Fibroblast of lung (primary cell): ENCODE data around the gene DEFB118.

ENCODE experiments used
- EZH2 ChIP-seq: IDR thresholded peaks from 2 replicates; pipeline ENCODE4 v1.5.1; 2012; ENCODE audit warnings: low read length, control low read depth, mild to moderate bottlenecking; ENCODE audit errors: missing control alignments
- TF ChIP-seq, protein P1 (sequence below), 2 donors: IDR thresholded peaks in 1 of 2; conservative IDR thresholded peaks in 1 of 2; 1 replicate in 1 of 2; 2 replicates in 1 of 2; pipeline ENCODE4 v1.5.1; 2011 to 2012; ENCODE audit warnings: low read length in 2 of 2, control low read depth in 1 of 2, inconsistent platforms in 1 of 2, low read depth in 1 of 2, mild to moderate bottlenecking in 1 of 2

DNA sequence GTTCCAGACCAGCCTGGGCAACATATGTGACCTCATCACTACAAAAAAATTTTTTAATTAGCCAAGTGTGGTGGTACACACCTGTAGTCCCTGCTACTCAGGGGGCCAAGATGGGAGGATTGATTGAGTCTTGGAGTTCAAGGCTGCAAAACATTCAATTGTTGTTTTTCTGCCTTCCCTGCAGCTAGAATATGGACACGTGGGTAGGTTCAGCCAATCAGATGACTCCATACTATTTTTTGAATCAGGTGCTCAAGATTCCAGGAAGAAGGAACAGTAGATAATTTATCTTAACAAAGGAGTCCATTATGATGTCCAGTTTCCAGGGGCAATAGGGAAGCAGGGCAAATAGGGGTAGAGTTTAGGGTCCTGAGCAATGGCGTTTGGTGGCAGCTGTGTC is 24.4 kb downstream of the DEFB118 start:
- TF ChIP-seq, protein P1, sequence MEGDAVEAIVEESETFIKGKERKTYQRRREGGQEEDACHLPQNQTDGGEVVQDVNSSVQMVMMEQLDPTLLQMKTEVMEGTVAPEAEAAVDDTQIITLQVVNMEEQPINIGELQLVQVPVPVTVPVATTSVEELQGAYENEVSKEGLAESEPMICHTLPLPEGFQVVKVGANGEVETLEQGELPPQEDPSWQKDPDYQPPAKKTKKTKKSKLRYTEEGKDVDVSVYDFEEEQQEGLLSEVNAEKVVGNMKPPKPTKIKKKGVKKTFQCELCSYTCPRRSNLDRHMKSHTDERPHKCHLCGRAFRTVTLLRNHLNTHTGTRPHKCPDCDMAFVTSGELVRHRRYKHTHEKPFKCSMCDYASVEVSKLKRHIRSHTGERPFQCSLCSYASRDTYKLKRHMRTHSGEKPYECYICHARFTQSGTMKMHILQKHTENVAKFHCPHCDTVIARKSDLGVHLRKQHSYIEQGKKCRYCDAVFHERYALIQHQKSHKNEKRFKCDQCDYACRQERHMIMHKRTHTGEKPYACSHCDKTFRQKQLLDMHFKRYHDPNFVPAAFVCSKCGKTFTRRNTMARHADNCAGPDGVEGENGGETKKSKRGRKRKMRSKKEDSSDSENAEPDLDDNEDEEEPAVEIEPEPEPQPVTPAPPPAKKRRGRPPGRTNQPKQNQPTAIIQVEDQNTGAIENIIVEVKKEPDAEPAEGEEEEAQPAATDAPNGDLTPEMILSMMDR (conservative IDR thresholded peaks at IDR 0.05 in 1 of 2, IDR thresholded peaks at IDR 0.05 in 1 of 2; ENCODE audit: low read depth in 1 of 2, low read length in 2 of 2): no peak
- no peak for TF ChIP-seq EZH2
